Measurements from ENCODE around the gene MYO5B. TPM values are rescaled to one million over a fixed set of nuclear protein-coding genes. Genes with fewer than 3 reads are reported as not detected.

Gene MYO5B
- polyA plus RNA-seq, 1 donor (not counting 4 experiments of a cell fraction or from before 2014, with no cell fraction given): 6.8 TPM

DNA sequence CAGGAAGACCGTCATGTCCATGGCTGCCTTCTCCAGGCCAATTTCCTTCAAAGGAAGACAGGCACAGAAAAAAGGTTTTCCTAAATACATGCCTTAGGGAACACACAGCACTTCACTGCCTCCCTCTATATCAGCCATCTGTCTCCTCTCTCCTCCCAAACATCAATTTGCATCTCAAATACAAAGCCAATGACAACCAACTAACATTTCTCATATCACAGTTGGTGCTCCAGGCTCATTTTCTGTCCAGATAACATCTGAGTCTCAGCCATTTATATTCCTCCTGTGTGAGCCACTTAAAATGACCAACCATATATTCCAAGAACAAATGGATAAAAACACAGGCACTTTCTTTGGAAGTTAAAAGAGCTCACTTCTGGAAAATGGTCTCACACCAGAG is 319.2 kb downstream of the MYO5B start:
- dilution Hi-C loops (cut with MboI; ENCODE audit: extremely low pct_ligation_motif_present, low sequenced_read_pairs): no loop called here
- Histone ChIP-seq H3K4me1 (ENCODE audit: control insufficient read depth, extremely low read depth, insufficient read depth, low read length) (peaks cover 5% of the 10 kb centered on the region), H3K36me3 (ENCODE audit: control insufficient read depth in 2 of 2, extremely low read depth in 1 of 2, insufficient read depth in 2 of 2, low read length in 2 of 2) (no peaks in the 10 kb centered on the region), H3K4me3 (ENCODE audit: control insufficient read depth in 2 of 3, extremely low read depth in 1 of 3, insufficient read depth in 2 of 3, low read depth in 1 of 3, low read length in 3 of 3) (no peak overlapping the region), H3K27ac (ENCODE audit: control insufficient read depth, insufficient read depth, low read length) (no peak overlapping the region), H2AFZ (ENCODE audit: control insufficient read depth, low read length) (no peak overlapping the region), H3K9ac (ENCODE audit: control insufficient read depth, extremely low read depth, insufficient read depth, low read length) (no peak overlapping the region), H4K20me1 (ENCODE audit: control insufficient read depth, extremely low read depth, insufficient read depth, low read length) (no peaks in the 10 kb centered on the region), H3K9me1 (ENCODE audit: control insufficient read depth, extremely low read depth, insufficient read depth, low read length) (no peaks in the 10 kb centered on the region), H3K9me3 (ENCODE audit: control insufficient read depth, low read depth, low read length) (no peaks in the 10 kb centered on the region), H3K4me2 (ENCODE audit: control insufficient read depth, extremely low read depth, insufficient read depth, low read depth, low read length) (no peak overlapping the region), H3K27me3 (ENCODE audit: control insufficient read depth, extremely low read depth, insufficient read depth, low read length) (no peaks in the 10 kb centered on the region), H3K79me2 (ENCODE audit: control insufficient read depth, insufficient read depth, low read length) (no peaks in the 10 kb centered on the region)
- no peak for FAIRE-seq
- TF ChIP-seq CTCF (optimal IDR thresholded peaks at IDR 0.05 in 1 of 3, IDR thresholded peaks at IDR 0.05 in 1 of 3, conservative IDR thresholded peaks at IDR 0.05 in 1 of 3; ENCODE audit: extremely low read depth in 1 of 3, insufficient read depth in 2 of 3, low read length in 3 of 3): no peak
- no peak for TF ChIP-seq EZH2 (IDR thresholded peaks at IDR 0.05; ENCODE audit: low read length)
- no peak for DNase-seq (ENCODE audit: low read depth, low spot score)

DNA sequence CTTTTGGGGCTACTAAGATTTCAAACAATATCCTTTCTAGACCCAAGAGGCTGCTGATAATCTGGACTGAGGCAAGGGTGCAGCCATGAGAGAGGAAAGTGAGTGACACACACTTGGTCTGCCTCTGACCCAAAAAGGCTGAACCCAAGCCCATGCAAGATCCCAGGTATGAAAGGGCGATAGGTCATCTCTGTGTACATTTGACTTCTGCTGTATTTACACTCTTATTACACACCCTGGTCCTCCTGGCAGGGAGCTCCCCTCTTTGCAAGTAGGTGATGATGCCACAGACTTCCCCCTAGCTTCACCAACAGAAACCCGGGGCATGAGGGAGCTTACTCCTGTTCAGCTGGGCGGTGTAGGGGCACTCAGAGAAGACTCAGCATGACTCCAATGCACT is 319.8 kb downstream of the MYO5B start:
- no peak overlapping the region for H3K9ac ChIP-seq (ENCODE audit: control insufficient read depth, extremely low read depth, insufficient read depth, low read length)
- H3K9me3 ChIP-seq (ENCODE audit: control insufficient read depth, low read depth, low read length): no peaks in the 10 kb centered on the region
- H4K20me1 ChIP-seq (ENCODE audit: control insufficient read depth, extremely low read depth, insufficient read depth, low read length): no peaks in the 10 kb centered on the region
- H3K9me1 ChIP-seq (ENCODE audit: control insufficient read depth, extremely low read depth, insufficient read depth, low read length): no peaks in the 10 kb centered on the region
- DNase-seq (ENCODE audit: low read depth, low spot score) (no peak), FAIRE-seq (no peak)
- dilution Hi-C loops (cut with MboI; ENCODE audit: extremely low pct_ligation_motif_present, low sequenced_read_pairs): no loop called here
- H3K4me3 ChIP-seq (ENCODE audit: control insufficient read depth in 2 of 3, extremely low read depth in 1 of 3, insufficient read depth in 2 of 3, low read depth in 1 of 3, low read length in 3 of 3): no peak overlapping the region
- H3K27me3 ChIP-seq (ENCODE audit: control insufficient read depth, extremely low read depth, insufficient read depth, low read length): no peaks in the 10 kb centered on the region
- H3K36me3 ChIP-seq (ENCODE audit: control insufficient read depth in 2 of 2, extremely low read depth in 1 of 2, insufficient read depth in 2 of 2, low read length in 2 of 2): no peaks in the 10 kb centered on the region
- H3K4me1 ChIP-seq (ENCODE audit: control insufficient read depth, extremely low read depth, insufficient read depth, low read length): peaks cover 5% of the 10 kb centered on the region
- no peak overlapping the region for H2AFZ ChIP-seq (ENCODE audit: control insufficient read depth, low read length)
- no peak overlapping the region for H3K27ac ChIP-seq (ENCODE audit: control insufficient read depth, insufficient read depth, low read length)
- no peaks in the 10 kb centered on the region for H3K79me2 ChIP-seq (ENCODE audit: control insufficient read depth, insufficient read depth, low read length)
- no peak overlapping the region for H3K4me2 ChIP-seq (ENCODE audit: control insufficient read depth, extremely low read depth, insufficient read depth, low read depth, low read length)
- TF ChIP-seq EZH2 (IDR thresholded peaks at IDR 0.05; ENCODE audit: low read length): no peak
- TF ChIP-seq CTCF (optimal IDR thresholded peaks at IDR 0.05 in 1 of 3, IDR thresholded peaks at IDR 0.05 in 1 of 3, conservative IDR thresholded peaks at IDR 0.05 in 1 of 3; ENCODE audit: extremely low read depth in 1 of 3, insufficient read depth in 2 of 3, low read length in 3 of 3): no peak

Measured in keratinocyte (primary cell).